Vagina (tissue), 2 donors: Measurements from ENCODE around the gene GAL. TPM values are rescaled to one million over a fixed set of nuclear protein-coding genes. Genes with fewer than 3 reads are reported as not detected.

ENCODE experiments used
- DNase-seq, 2 donors: peaks; one replicate each; pipeline ENCODE4 v3.0.0-alpha.2; 2017; ENCODE audit errors: extremely low spot score in 2 of 2
- H3K27ac ChIP-seq: fragments of 200-600 bp; sonication (generic); one replicate; pipeline ENCODE4 v1.5.1; 2019
- H3K27me3 ChIP-seq: fragments of 200-600 bp; sonication (generic); one replicate; pipeline ENCODE4 v1.5.1; 2019
- H3K36me3 ChIP-seq, 2 donors: fragments of 200-600 bp; sonication (generic); one replicate each; pipeline ENCODE4 v1.5.1; 2017 to 2019
- H3K4me1 ChIP-seq: fragments of 200-600 bp; sonication (generic); one replicate; pipeline ENCODE4 v1.5.1; 2019
- H3K4me3 ChIP-seq, 2 donors: fragments of 200-600 bp; sonication (generic); 1 replicate in 1 of 2; 2 replicates in 1 of 2; pipeline ENCODE4 v1.5.1; 2016 to 2019
- H3K9me3 ChIP-seq: fragments of 200-600 bp; sonication (generic); one replicate; pipeline ENCODE4 v1.5.1; 2019
- POLR2A ChIP-seq, 2 donors: fragments of 450-650 bp; IDR thresholded peaks; one replicate each; pipeline ENCODE4 v1.6.1; 2017; ENCODE audit warnings: antibody characterized with exemption in 2 of 2, mild to moderate bottlenecking in 2 of 2, moderate library complexity in 2 of 2
- POLR2AphosphoS5 ChIP-seq, 2 donors: sonication (generic); formaldehyde crosslinking; IDR thresholded peaks; one replicate each; pipeline ENCODE4 v1.9.0; 2017; ENCODE audit warnings: antibody characterized with exemption in 2 of 2, mild to moderate bottlenecking in 2 of 2, low read depth in 1 of 2; ENCODE audit not compliant: insufficient read depth in 1 of 2
- intact Hi-C: fragments of 100-400 bp; cut with DNase I; formaldehyde crosslinking; loops from one replicate; pipeline ENCODE4 v1.15.1; 2023
- total RNA-seq: library from RNA; depleted of rRNA; stranded (reverse); fragments of >200 nt; gene quantifications from one replicate; pipeline ENCODE4 v1.2.3, GENCODE V29; 2016
- TF ChIP-seq, protein P1 (sequence below), 3 experiments: fragments of 450-650 bp in 2 of 3; fragments of 200-600 bp in 1 of 3; sonication (generic) in 1 of 3; IDR thresholded peaks; one replicate each; pipeline ENCODE4 v1.5.1; 2017 to 2019; ENCODE audit warnings: antibody characterized with exemption in 3 of 3, mild to moderate bottlenecking in 2 of 3, moderate library complexity in 2 of 3

GAL gene
- total RNA-seq, 1 donor from 2014 or later = 15.7 TPM

DNA sequence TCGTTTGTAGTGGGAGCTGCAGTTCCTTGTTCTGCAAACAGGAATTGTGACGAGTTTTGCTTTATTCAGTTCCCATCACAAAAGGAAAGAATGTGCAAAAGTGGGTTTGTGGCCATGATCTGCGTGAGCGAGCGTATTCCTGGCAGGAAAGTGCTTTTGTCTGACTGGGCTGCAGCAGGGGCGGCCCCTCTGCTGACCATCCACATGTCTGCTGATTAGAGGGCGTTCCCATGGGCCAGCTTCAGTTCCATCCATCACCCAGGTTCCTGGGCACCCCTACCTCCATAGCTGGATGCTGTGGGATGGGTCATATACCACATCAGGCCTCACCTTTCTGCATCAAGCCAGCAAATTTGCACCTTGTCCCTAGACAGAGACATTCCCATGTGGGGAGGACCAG lies 28.9 kb upstream of the GAL start:
- TF ChIP-seq POLR2AphosphoS5 (IDR thresholded peaks at IDR 0.05; ENCODE audit: insufficient read depth in 1 of 2, low read depth in 1 of 2) = no peak
- TF ChIP-seq, protein P1, sequence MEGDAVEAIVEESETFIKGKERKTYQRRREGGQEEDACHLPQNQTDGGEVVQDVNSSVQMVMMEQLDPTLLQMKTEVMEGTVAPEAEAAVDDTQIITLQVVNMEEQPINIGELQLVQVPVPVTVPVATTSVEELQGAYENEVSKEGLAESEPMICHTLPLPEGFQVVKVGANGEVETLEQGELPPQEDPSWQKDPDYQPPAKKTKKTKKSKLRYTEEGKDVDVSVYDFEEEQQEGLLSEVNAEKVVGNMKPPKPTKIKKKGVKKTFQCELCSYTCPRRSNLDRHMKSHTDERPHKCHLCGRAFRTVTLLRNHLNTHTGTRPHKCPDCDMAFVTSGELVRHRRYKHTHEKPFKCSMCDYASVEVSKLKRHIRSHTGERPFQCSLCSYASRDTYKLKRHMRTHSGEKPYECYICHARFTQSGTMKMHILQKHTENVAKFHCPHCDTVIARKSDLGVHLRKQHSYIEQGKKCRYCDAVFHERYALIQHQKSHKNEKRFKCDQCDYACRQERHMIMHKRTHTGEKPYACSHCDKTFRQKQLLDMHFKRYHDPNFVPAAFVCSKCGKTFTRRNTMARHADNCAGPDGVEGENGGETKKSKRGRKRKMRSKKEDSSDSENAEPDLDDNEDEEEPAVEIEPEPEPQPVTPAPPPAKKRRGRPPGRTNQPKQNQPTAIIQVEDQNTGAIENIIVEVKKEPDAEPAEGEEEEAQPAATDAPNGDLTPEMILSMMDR (IDR thresholded peaks at IDR 0.05) = no peak
- TF ChIP-seq POLR2A (IDR thresholded peaks at IDR 0.05) = no peak
- Histone ChIP-seq H3K4me3 (no peak overlapping the region), H3K27ac (no peak overlapping the region), H3K9me3 (no peaks in the 10 kb centered on the region), H3K36me3 (no peaks in the 10 kb centered on the region), H3K27me3 (no peaks in the 10 kb centered on the region), H3K4me1 (peaks cover 13% of the 10 kb centered on the region)
- intact Hi-C loops = no loop called here
- no peak for DNase-seq

DNA sequence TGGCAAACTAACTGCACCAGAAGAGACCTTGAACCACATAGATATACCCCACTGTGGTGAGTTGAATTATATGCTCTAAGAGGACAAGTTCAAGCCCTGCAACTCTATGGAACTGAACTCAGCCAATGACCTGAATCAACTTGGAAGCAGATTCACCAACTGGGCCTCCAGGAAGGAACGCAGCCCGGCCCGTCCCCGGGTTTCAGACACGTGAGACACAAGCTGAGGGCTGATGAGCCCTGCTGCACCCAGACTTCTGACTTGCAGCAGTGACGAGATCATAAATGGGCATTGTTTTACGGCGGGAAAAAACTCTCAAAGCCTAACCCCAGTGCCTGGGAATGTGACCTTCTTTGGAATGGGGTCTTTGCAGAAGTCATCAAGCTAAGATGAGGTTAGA lies 28.5 kb upstream of the GAL start:
- intact Hi-C loops = no loop called here
- Histone ChIP-seq H3K36me3 (no peaks in the 10 kb centered on the region), H3K9me3 (no peaks in the 10 kb centered on the region), H3K27ac (no peak overlapping the region), H3K4me3 (no peak overlapping the region), H3K4me1 (peaks cover 13% of the 10 kb centered on the region), H3K27me3 (no peaks in the 10 kb centered on the region)
- DNase-seq = no peak
- TF ChIP-seq POLR2A (IDR thresholded peaks at IDR 0.05) = no peak
- TF ChIP-seq, protein P1 (IDR thresholded peaks at IDR 0.05) = no peak
- TF ChIP-seq POLR2AphosphoS5 (IDR thresholded peaks at IDR 0.05; ENCODE audit: insufficient read depth in 1 of 2, low read depth in 1 of 2) = no peak

DNA sequence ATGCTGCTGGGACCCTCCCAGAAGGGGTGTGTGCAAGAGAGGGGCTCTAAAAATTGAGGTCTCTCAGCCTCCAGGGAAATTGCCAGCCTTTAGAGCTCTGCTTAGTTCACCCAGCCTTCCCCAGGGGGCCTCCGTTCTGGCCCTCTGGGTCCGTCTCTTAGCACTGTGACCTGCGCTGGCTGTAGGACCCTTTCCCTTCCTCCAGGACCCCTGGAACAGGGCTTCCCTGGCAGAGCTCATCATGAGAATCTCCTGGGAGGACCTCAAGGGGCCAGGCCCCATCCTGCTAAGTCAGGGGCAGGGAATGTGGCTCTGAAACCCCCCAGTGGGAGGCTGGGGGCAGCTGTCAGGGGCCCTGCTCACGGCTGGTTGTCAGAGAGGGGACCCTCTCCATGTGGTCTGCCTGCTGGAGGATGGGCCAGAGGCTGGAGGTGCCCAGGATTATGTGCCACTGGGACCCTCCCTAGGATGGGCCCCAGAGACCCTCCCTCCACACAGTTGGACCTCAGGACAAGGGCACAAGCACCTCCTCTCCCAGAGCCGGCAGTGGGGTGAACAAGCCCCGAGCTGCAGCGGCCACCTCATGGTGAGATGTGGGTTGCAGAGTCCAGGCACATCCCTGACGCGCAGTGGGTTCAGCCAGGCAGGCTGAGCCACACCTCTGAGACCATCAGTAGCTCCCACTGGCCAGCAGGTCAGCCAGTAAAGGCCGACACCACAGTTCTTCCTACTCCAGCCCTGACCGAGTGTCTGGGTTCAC lies 27.1 kb upstream of the GAL start:
- no peaks in the 10 kb centered on the region for H3K9me3 ChIP-seq
- no peaks in the 10 kb centered on the region for H3K27me3 ChIP-seq
- no peak overlapping the region for H3K27ac ChIP-seq
- no peaks in the 10 kb centered on the region for H3K36me3 ChIP-seq
- H3K4me1 ChIP-seq = peaks cover 13% of the 10 kb centered on the region
- TF ChIP-seq POLR2AphosphoS5 (IDR thresholded peaks at IDR 0.05; ENCODE audit: insufficient read depth in 1 of 2, low read depth in 1 of 2) = no peak
- no peak for TF ChIP-seq POLR2A (IDR thresholded peaks at IDR 0.05)
- TF ChIP-seq, protein P1 (IDR thresholded peaks at IDR 0.05) = no peak
- H3K4me3 ChIP-seq = no peak overlapping the region
- peak in 1 of 2 donors; percentile 79 for DNase-seq
- intact Hi-C loops = no loop called here

DNA sequence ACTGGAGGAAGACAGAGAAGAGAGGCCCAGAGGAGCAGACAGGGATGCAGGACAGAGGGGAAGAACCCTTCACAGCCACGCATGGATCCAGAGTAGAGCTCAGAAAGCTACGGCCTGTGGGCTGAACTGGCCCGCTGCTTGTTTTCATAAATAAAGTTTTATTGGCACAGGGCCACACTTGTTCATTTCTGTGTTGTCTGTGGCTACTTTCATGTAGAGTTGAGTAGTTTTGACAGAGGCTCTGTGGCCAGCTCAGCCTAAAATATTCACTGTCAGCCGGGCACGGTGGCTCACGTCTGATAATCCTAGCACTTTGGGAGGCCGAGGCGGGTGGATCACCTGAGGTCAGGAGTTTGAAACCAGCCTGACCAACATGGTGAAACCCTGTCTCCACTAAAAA lies 26.2 kb upstream of the GAL start:
- peaks cover 13% of the 10 kb centered on the region for H3K4me1 ChIP-seq
- peak in 1 of 2 donors; percentile 79 for DNase-seq
- TF ChIP-seq, protein P1 (IDR thresholded peaks at IDR 0.05) = no peak
- TF ChIP-seq POLR2A (IDR thresholded peaks at IDR 0.05) (no peak), POLR2AphosphoS5 (IDR thresholded peaks at IDR 0.05; ENCODE audit: insufficient read depth in 1 of 2, low read depth in 1 of 2) (no peak)
- H3K36me3 ChIP-seq = no peaks in the 10 kb centered on the region
- no peak overlapping the region for H3K4me3 ChIP-seq
- no peaks in the 10 kb centered on the region for H3K27me3 ChIP-seq
- no peaks in the 10 kb centered on the region for H3K9me3 ChIP-seq
- intact Hi-C loops = no loop called here
- H3K27ac ChIP-seq = no peak overlapping the region

DNA sequence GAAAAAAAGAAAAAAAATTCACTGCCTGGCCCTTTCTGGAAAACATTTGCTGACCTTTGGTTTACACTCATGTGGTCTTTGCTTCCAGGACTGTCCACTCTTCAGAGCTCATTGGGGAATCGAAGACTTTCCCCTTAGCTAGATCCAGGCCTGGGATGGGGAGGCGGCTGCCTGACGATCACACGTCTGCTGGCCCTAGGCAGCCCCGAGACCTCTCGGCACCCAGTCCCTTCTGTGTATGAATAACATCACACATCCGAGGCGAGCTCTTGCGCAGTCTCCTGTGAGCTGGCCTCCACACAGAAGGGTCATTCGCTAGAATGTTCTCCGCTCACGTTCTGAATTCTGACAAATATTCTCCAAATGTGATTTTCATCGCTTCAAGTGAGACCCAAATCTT lies 25.7 kb upstream of the GAL start:
- intact Hi-C loops = no loop called here
- Histone ChIP-seq H3K27ac (no peak overlapping the region), H3K27me3 (no peaks in the 10 kb centered on the region), H3K36me3 (no peaks in the 10 kb centered on the region), H3K9me3 (no peaks in the 10 kb centered on the region), H3K4me3 (no peak overlapping the region), H3K4me1 (peaks cover 13% of the 10 kb centered on the region)
- TF ChIP-seq, protein P1 (IDR thresholded peaks at IDR 0.05) = no peak
- TF ChIP-seq POLR2AphosphoS5 (IDR thresholded peaks at IDR 0.05; ENCODE audit: insufficient read depth in 1 of 2, low read depth in 1 of 2) = no peak
- TF ChIP-seq POLR2A (IDR thresholded peaks at IDR 0.05) = no peak
- DNase-seq = no peak
